NCI-H226 (cell line): ENCODE results near the gene UBE2H.
"Not testable (repeated sequence)": the region's sequence is repeated elsewhere in the genome, so short reads cannot be mapped to it uniquely, and the experiment has no call there.

Experiments used
- DNase-seq: peaks from one replicate; pipeline ENCODE4 v3.0.0-alpha.2; 2015

The UBE2H gene

DNA sequence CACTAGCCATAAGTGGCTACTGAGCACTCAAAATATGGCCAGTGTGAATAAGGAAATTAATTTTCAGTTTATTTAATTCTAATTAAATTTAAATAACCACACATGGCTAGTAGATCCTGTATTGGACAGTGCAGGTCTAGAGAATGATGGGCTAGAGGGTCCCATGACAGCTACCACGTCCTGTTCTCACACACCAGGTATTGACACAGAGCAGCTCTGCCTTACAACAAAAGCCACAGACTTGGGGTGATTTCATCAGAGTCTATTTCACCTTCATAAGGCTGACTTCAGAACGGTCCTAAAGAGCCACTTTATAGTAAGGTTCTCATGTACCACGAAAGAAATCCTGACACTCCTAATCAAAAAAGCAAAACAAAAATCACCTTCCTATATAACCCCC, 111.3 kb downstream of the UBE2H start:
- DNase-seq: no peak

GRCh38 chr7:129840757-129841156, 112.0 kb downstream of the UBE2H start:
- DNase-seq: peak; percentile 47

GRCh38 chr7:129836983-129837382, 115.8 kb downstream of the UBE2H start:
- DNase-seq: no peak

DNA sequence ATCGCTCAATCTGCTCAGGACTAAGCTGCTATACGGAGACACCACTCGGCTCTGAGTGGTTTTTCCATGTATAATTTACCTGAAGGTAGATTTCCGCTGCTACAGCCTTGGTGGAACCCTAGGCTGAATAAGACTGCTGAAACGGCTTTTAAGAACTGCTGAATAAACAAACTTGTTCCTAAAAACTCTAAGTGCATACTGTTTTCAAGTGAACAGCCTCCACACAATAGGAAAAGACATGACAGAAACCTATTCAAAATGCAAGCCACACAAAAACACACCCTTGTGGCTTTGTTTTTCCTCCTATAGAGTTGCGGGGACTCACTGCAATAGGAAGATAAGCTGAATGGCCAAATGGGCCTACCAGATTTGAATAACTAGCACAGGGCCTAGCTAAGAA, 117.2 kb downstream of the UBE2H start:
- DNase-seq: no peak

DNA sequence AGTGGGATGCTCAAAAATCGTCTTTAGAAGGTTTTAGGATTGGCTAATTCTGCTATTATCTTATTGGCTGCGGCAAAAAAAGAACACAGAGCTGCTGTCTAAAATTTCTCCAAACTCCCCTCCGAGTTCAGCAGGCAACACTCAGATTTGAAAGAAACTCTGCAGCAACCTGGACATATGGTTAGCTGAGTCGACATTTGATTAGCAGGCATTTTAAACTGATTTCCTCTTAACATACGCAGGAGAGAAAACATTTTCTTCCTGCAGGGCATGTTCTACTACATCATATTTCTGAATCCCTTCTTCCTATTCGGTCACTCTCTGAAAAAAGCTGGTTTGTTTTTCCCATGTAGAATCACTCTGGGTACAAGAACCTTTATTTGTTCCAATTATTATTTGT, 119.4 kb downstream of the UBE2H start:
- not testable (repeated sequence) for DNase-seq

GRCh38 chr7:129832701-129833227, 120.0 kb downstream of the UBE2H start:
- DNase-seq: no peak

GRCh38 chr7:129832282-129832681, 120.5 kb downstream of the UBE2H start:
- no peak for DNase-seq

DNA sequence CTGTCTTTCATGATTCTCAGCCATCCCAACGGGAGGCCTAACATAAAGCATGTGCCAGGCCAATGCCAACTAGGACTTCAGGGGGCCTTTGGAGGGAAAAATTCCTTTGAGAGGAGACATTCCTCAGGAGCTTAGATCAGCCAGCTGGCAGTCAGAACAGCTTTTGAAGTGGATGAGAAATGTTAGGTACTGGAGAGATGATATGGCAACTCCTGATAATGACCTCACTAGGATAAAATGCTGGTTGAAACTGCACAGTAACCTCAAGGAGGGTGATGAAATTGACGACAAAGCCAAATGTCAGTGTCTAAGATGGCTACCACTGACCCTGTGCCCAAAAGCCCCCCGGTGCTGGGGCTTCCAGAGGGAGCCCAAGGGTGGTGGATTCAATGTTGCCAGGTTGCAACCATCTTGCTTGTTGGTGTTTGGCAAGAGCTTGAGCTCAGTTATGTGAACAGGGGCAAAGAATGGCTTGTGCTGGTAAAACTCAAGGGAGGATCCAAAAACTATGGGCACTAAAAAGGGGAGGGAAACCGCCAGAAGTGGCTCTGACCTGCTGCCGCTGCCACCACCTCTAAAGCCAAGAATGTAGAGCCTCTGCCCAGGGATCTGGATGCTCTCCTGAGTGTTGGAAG, 121.2 kb downstream of the UBE2H start:
- DNase-seq: peak; percentile 100

- peak; percentile 79 for DNase-seq
These were observed 121.8 kb downstream of the UBE2H start for GRCh38 chr7:129830949-129831348.

DNA sequence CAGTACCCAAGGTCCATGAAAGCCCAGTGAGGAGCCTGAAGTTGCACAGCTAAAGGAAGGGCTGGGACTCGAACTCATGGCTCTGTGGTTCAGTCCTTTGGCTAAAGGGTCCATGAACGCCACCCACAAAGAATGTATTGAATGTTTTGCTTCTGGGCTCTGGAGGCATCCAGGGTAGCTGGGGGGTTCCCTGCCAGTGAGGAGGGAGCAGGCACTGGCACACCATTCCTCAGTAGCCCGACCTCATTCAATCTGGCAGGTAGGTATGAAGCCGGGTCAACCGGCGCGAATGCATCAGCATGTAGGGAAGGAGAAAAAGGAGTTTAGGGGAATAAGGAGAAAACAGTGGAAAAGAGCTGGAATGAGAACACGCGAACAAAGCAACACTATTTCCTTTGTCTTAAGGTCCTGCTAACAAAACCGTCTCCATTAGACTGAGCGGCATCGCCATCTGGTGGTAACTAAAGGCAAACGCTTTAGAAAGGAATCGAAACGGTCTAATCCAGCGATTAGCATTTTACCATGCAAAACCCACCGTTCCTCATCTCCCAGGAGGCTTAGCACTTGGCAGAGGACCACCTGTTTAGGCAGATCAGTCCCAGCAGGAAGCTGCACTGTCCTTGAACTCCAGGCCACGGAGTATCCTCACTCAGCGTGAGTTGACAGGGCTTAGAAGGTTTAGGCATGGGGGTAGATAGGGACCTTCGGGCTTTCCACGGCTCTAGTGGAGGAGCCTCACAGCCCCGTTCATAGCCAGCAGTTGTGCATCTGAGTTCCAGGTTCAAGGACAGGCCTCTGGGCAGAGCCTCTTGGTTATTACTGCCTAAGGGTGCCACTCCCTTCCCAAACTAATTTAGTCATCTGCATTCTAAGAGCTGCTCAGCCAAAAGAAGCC, 122.8 kb downstream of the UBE2H start:
- peak; percentile 50 for DNase-seq

DNA sequence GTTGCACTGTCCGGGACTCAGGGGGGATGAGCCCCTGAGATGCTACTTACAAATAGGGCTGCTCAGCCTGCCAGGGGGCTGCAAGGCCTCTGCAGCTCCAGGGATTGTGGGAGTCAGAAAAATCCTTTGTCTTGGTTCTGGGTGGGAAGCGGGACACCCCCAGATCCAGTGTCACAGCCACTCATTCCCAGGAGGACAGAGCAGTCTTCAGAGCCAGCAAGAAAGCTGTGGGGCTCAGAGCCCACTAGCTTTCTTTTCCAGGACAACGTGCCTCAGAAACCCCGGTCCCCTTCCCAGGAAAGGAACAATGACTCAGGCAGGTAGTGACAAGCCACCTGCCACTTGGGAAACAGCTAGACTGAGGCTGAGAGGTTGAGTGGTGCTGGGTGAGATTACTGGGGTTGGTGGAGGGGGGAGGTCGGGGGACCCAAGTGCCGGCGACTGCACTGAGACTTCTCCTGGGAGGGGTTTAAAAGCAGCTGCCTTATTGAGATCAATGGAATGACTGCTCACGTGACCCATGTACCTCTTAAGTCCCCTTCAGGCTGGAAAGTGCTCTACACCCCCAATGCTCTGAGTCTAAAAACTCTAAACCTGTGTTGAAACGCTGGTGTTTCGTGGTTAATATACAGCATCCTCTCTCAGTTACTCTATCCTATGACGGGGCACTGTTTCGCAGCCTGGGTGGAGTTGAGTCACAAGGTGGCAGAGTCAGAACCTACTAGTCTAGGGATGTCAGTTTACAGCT, 123.6 kb downstream of the UBE2H start:
- DNase-seq: no peak

DNA sequence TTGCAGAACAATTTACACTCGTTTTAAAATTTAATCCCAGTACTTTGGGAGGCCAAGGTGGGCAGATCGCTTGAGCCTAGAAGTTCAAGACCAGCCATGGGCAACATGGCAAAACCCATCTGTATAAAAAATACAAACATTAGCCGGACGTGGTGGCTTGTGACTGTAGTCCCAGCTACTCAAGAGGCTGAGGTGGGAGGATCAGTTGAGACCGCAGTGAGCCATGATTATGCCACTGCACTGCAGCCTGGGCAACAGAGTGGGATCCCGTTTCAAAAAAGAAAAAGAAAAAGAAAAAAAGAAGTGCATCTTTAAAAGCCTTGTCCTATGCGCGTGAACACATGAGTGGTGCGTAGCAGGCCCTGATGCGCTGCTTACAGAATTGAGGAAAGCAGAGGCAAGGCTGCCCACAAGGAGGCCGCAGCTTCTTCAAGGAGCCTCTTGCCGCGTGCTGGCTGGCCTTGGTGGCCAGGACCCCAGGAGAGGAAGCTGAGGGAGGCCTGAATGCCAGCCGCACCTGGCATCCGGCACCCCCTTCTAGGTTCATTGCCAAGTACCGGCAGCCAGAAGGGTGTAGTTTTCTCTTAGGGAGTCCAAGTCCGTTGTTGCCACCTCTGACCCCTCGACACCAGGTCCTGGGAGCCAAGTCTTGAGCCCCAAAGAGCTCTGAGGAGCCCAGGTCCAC, 124.5 kb downstream of the UBE2H start:
- no peak for DNase-seq

- no peak for DNase-seq
These were observed 125.2 kb downstream of the UBE2H start for GRCh38 chr7:129827467-129827990.

DNA sequence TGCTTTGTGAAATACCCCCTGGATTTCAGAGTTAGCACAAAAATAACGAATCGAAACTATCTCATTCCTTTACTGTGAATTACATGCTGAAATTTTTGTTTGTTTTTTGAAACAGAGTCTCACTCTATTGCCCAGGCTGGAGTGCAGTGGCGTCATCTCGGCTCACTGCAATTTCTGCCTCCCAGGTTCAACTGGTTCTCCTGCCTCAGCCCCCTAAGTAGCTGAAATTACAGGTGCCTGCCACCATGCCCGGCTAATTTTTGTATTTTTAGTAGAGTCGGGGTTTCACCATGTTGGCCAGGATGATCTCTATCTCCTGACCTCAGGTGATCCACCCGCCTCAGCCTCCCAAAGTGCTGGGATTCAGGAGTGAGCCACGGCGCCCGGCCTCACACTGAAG, 125.9 kb downstream of the UBE2H start:
- DNase-seq: not testable (repeated sequence)

DNA sequence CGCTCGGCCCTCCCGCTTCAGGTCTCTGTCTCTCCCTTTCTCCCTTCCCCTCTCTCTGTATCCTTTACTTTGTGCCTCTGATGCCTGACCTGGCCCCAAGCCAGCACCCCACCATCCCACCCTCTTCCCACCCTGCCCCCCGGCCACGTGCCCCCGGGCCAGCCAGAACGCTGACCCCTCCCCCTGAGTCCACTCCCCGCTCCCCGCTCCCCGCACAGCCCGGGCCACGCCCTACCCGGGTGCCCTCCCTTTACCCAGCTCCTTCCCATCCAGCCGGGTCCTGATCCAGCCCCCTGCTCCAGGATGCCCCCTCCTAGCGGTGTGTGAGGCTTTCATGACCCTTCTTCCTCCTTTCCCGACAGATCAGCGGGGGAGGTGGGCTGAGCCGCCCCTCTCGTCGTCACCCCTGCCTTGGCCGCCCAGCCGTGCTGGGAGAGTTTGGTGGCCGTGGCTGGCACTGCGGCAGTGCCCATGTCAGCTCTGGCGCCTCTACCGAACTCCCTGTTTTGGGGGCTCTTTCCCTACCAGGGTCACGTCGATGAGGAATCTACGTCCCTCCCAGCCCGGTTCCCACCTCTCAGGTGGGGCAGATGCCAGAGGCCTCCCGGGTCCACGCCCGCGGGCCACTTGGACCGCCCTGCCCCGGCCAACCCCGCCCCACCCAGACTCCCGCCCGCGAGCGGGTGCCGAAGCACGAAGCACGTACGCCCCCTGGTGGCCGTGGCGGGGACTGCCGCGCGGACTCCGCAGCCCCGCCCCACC, 127.4 kb downstream of the UBE2H start:
- peak; percentile 81 for DNase-seq

GRCh38 chr7:129824291-129825208, 128.2 kb downstream of the UBE2H start:
- peak; percentile 80 for DNase-seq

GRCh38 chr7:129823143-129823542, 129.6 kb downstream of the UBE2H start:
- not testable (repeated sequence) for DNase-seq

- DNase-seq: no peak
These were observed 131.3 kb downstream of the UBE2H start for GRCh38 chr7:129821476-129821875.

GRCh38 chr7:129816742-129817141, 136.0 kb downstream of the UBE2H start:
- no peak for DNase-seq

- DNase-seq: no peak
These were observed 144.9 kb downstream of the UBE2H start for GRCh38 chr7:129807863-129808262.
